K562 (cell line): ENCODE results near the gene COMMD1. TPM values are rescaled to one million over a fixed set of nuclear protein-coding genes. Genes with fewer than 3 reads are reported as not detected.

Experiments used
- ATAC-seq: fragments of 200-7000 bp; cut with Tn5 transposase; 3 replicates; pipeline ENCODE4 v1.9.1; 2020; ENCODE audit warnings: moderate library complexity
- BruUV-seq: library from RNA; stranded (reverse); fragments of 400-500 nt; replicated peaks from 2 replicates; lab custom pipeline; 2021; lab: Mats Ljungman, UMichigan
- CTCF ChIA-PET: fragments of 300-600 bp; formaldehyde crosslinking; extraction: SDS; loops from one replicate; lab custom pipeline; 2021; ENCODE audit warnings: low intra/inter-chr PET ratio; lab: Yijun Ruan, JAX
- POLR2A ChIA-PET: fragments of 300-600, 350-650 bp; sonication (Branson Sonifier 250); formaldehyde crosslinking; extraction: SDS; loops from one replicate; lab custom pipeline; 2021; ENCODE audit warnings: antibody characterized with exemption, inconsistent platforms; lab: Yijun Ruan, JAX
- DNase-seq, 4 experiments: peaks; one replicate each; pipeline versions ENCODE4 v3.0.0 to v3.0.0-alpha.2; 2011 to 2018; ENCODE audit warnings: low spot score in 3 of 4, mixed read lengths in 3 of 4; ENCODE audit errors: extremely low read depth in 1 of 4
- FAIRE-seq: peaks from 2 replicates; lab custom pipeline; 2011; peaks lifted over from hg19 to GRCh38; lab: Jason Lieb, UNC
- H2AFZ ChIP-seq: 2 replicates; pipeline ENCODE4 v1.6.0; 2011; ENCODE audit warnings: low read depth, low read length, control low read depth, inconsistent platforms
- H3K27ac ChIP-seq: fragments of 200-600 bp; 3 replicates; pipeline ENCODE4 v1.8.0; 2011; ENCODE audit warnings: low read depth, mild to moderate bottlenecking, control low read depth, inconsistent platforms, low read length, moderate library complexity, mixed read lengths; ENCODE audit errors: extremely low read depth
- H3K27me3 ChIP-seq, 2 experiments: fragments of 300-600 bp in 1 of 2; 2 replicates in 1 of 2; 3 replicates in 1 of 2; pipeline versions ENCODE4 v1.6.0 to v1.8.0; 2011; ENCODE audit warnings: inconsistent platforms in 2 of 2, low read length in 2 of 2, mild to moderate bottlenecking in 1 of 2, mixed read lengths in 1 of 2, moderate library complexity in 1 of 2; ENCODE audit not compliant: control insufficient read depth in 2 of 2, insufficient read depth in 2 of 2
- H3K36me3 ChIP-seq: fragments of 300-600 bp; 3 replicates; pipeline ENCODE4 v1.8.0; 2011; ENCODE audit warnings: mild to moderate bottlenecking, low read length, inconsistent platforms; ENCODE audit not compliant: control insufficient read depth, insufficient read depth
- H3K4me1 ChIP-seq, 2 experiments: fragments of 200-600 bp in 1 of 2; replicated peaks in 1 of 2; 2 replicates in 1 of 2; 3 replicates in 1 of 2; pipeline versions ENCODE4 v1.5.1 to v1.8.0; 2011; ENCODE audit warnings: inconsistent platforms in 2 of 2, low read length in 2 of 2, mild to moderate bottlenecking in 1 of 2, mixed read lengths in 1 of 2, moderate library complexity in 1 of 2; ENCODE audit not compliant: control insufficient read depth in 2 of 2, insufficient read depth in 2 of 2
- H3K4me2 ChIP-seq: 2 replicates; pipeline ENCODE4 v1.6.1; 2011; ENCODE audit warnings: low read length, control low read depth, inconsistent platforms, mixed read lengths; ENCODE audit not compliant: insufficient read depth
- H3K4me3 ChIP-seq: fragments of 200-600 bp; sonication (generic), shearing (Covaris generic); 2 replicates; pipeline ENCODE4 v1.5.1; 2016; ENCODE audit warnings: control low read depth, inconsistent platforms
- H3K79me2 ChIP-seq: fragments of 200-600 bp; 3 replicates; pipeline ENCODE4 v1.8.0; 2011; ENCODE audit warnings: low read length, inconsistent platforms; ENCODE audit not compliant: control insufficient read depth, insufficient read depth
- H3K9ac ChIP-seq, 2 experiments: 2 replicates each; pipeline versions ENCODE4 v1.6.0 to v1.6.1; 2011; ENCODE audit warnings: low read depth in 2 of 2, low read length in 2 of 2, control low read depth in 1 of 2, inconsistent platforms in 1 of 2, mild to moderate bottlenecking in 1 of 2, mixed read lengths in 1 of 2; ENCODE audit not compliant: insufficient read depth in 1 of 2
- H3K9me1 ChIP-seq: one replicate; pipeline ENCODE4 v1.6.0; 2011; ENCODE audit warnings: inconsistent platforms, mild to moderate bottlenecking, low read length, moderate library complexity; ENCODE audit not compliant: control insufficient read depth, insufficient read depth
- H3K9me3 ChIP-seq: replicated peaks from 2 replicates; pipeline ENCODE4 v1.5.1; 2011; ENCODE audit warnings: low read depth, low read length, inconsistent platforms; ENCODE audit not compliant: control insufficient read depth, insufficient read depth
- H4K20me1 ChIP-seq: replicated peaks from 2 replicates; pipeline ENCODE4 v1.6.1; 2011; ENCODE audit warnings: low read length, inconsistent platforms, mixed read lengths; ENCODE audit not compliant: control insufficient read depth, insufficient read depth
- CBX2 ChIP-seq: fragments of 200-600 bp; sonication (generic); IDR thresholded peaks from one replicate; pipeline ENCODE4 v1.6.1; 2012; ENCODE audit warnings: mild to moderate bottlenecking, low read length, inconsistent platforms; ENCODE audit not compliant: insufficient read depth, poor library complexity, severe bottlenecking
- HMG20B ChIP-seq: fragments of 250-450 bp; sonication (Bioruptor Pico); IDR thresholded peaks from 2 replicates; pipeline ENCODE4 v1.5.0; 2021; ENCODE audit warnings: mild to moderate bottlenecking
- PHB ChIP-seq: fragments of 250-450 bp; sonication (Bioruptor Pico); IDR thresholded peaks from 2 replicates; pipeline ENCODE4 v1.5.0; 2021
- POLR2B ChIP-seq: fragments of 450-650 bp; IDR thresholded peaks from 2 replicates; pipeline ENCODE4 v1.6.1; 2018; ENCODE audit warnings: low read depth; ENCODE audit not compliant: partially characterized antibody
- SRSF7 ChIP-seq: fragments of 200-400 bp; formaldehyde crosslinking; optimal IDR thresholded peaks from 2 replicates; pipeline ENCODE3; 2017; ENCODE audit warnings: mild to moderate bottlenecking, low read depth, low read length
- TRIM28 ChIP-seq: fragments of 450-650 bp; IDR thresholded peaks from 2 replicates; pipeline ENCODE4 v1.6.1; 2017
- ZNF184 ChIP-seq: sonication (generic); formaldehyde crosslinking; IDR thresholded peaks from 2 replicates; pipeline ENCODE4 v1.5.0; 2020; ENCODE audit warnings: missing genetic modification reagents
- ZNF445 ChIP-seq: fragments of 250-450 bp; sonication (Bioruptor Pico); IDR thresholded peaks from 2 replicates; pipeline ENCODE4 v1.4.0; 2020; ENCODE audit warnings: low read depth, mild to moderate bottlenecking, moderate library complexity
- ZNF699 ChIP-seq: fragments of 250-450 bp; sonication (Bioruptor Pico); IDR thresholded peaks from 2 replicates; pipeline ENCODE4 v1.8.0; 2021; ENCODE audit warnings: mild to moderate bottlenecking, moderate library complexity; ENCODE audit not compliant: insufficient replicate concordance
- WGBS: fragments of 100-300 bp; shearing (Covaris generic); methylation state at CpG from one replicate; pipeline ENCODE4 v1.1.6; 2016; ENCODE audit warnings: low coverage, mixed read lengths; ENCODE audit not compliant: insufficient coverage; ENCODE audit errors: missing lambda C conversion rate; 5-methylcytosine and 5-hydroxymethylcytosine counted together
- in situ Hi-C: fragments of 300-500 bp; cut with MboI; formaldehyde crosslinking; loops from 4 replicates; pipeline ENCODE4 v1.15.0; 2018; ENCODE audit warnings: inconsistent platforms, mixed read lengths
- intact Hi-C: fragments of 100-400 bp; cut with micrococcal nuclease; formaldehyde crosslinking; loops from 2 replicates; pipeline ENCODE4 v1.14.2; 2022
- polyA plus RNA-seq, 8 experiments: library from polyadenylated mRNA; depleted of rRNA in 4 of 8; stranded (reverse) in 5 of 8; unstranded in 3 of 8; fragments of >200 nt; fragmentation: Nextera tagmentation in 2 of 8; fragmentation: Illumina TruSeq in 1 of 8; extraction: Ambion mirVana in 2 of 8; extraction: Trizol in 1 of 8; gene quantifications; 2 replicates each; pipeline versions ENCODE4 v1.2.1 to v1.2.3, GENCODE V29; 2011 to 2014; ENCODE audit warnings: inconsistent platforms in 1 of 8, missing spikeins in 1 of 8
- total RNA-seq, 7 experiments: library from RNA; depleted of rRNA in 6 of 7; stranded (reverse); fragments of >200 nt in 6 of 7; fragmentation: Illumina TruSeq in 2 of 7; extraction: Trizol in 2 of 7; gene quantifications; 2 replicates each; pipeline versions ENCODE4 v1.2.1 to v1.2.3, GENCODE V29; 2011 to 2021; ENCODE audit warnings: low replicate concordance in 1 of 7
- TF ChIP-seq, protein P1 (sequence below): fragments of 250-450 bp; sonication (Bioruptor Pico); IDR thresholded peaks from 2 replicates; pipeline ENCODE4 v1.4.0; 2020

COMMD1 gene
- total and polyA plus RNA-seq, 9 of the 15 experiments (the other 6 are each of a cell fraction or from before 2014, with no cell fraction given) = 14.4 to 77.0 (median 21.4) TPM

DNA sequence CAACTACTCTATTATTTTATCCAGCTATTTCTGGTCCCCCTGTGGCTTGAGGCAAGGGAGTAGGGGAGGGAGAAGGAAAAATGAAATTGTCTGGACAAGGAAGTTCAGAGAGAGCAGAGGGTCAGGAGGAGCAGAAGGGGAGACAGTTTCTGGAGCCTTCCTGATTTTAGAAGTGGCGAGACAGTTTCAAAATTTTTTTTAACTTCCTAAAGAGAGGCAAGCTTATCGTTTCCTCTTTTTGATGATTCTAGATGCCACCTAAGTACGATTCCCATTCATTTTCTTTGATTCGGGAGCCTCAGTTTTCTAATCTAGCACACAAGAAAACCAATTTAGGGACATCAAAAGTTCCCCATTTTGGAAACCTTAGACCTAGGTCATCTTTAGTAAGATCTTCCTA is 193.6 kb downstream of the COMMD1 start:
- H3K36me3 ChIP-seq = no peaks in the 10 kb centered on the region
- TF ChIP-seq SRSF7 = no peak
- no peak for TF ChIP-seq POLR2B
- TF ChIP-seq ZNF699 (CRISPR knock-in tag) = no peak
- TF ChIP-seq PHB (CRISPR knock-in tag) = no peak
- no peak for TF ChIP-seq CBX2
- TF ChIP-seq HMG20B (CRISPR knock-in tag) = no peak
- TF ChIP-seq TRIM28 = no peak
- no peak for TF ChIP-seq ZNF445 (CRISPR knock-in tag)
- TF ChIP-seq ZNF184 = no peak
- TF ChIP-seq, protein P1, sequence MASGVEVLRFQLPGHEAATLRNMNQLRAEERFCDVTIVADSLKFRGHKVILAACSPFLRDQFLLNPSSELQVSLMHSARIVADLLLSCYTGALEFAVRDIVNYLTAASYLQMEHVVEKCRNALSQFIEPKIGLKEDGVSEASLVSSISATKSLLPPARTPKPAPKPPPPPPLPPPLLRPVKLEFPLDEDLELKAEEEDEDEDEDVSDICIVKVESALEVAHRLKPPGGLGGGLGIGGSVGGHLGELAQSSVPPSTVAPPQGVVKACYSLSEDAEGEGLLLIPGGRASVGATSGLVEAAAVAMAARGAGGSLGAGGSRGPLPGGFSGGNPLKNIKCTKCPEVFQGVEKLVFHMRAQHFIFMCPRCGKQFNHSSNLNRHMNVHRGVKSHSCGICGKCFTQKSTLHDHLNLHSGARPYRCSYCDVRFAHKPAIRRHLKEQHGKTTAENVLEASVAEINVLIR = no peak
- FAIRE-seq (no peak), DNase-seq (no peak), ATAC-seq (no peak)
- no peak overlapping the region for H3K4me3 ChIP-seq
- ChIA-PET POLR2A (interaction anchor here (0.6 kb wide), 1 partner anchor 13 kb away, joined by 3 read pairs; no protein-coding TSS in a partner anchor), CTCF (no interaction called here)
- WGBS = 45% methylated on average over 4 of the region's 4 CpGs
- no peak overlapping the region for H2AFZ ChIP-seq
- H3K79me2 ChIP-seq = no peaks in the 10 kb centered on the region
- H3K9me1 ChIP-seq = no peaks in the 10 kb centered on the region
- H3K9ac ChIP-seq = no peak overlapping the region
- no peaks in the 10 kb centered on the region for H3K27me3 ChIP-seq
- no peaks in the 10 kb centered on the region for H4K20me1 ChIP-seq
- in situ Hi-C loops = no loop called here
- intact Hi-C loops = no loop called here
- H3K27ac ChIP-seq = no peak overlapping the region
- H3K4me1 ChIP-seq = no peaks in the 10 kb centered on the region; a peak in 1 of 5 replicates
- no peaks in the 10 kb centered on the region for H3K9me3 ChIP-seq
- no TSS peak for BruUV-seq
- no peak overlapping the region for H3K4me2 ChIP-seq
